ENCODE data around the gene RAB29.

Gene RAB29

GRCh38 chr1:205794011-205794730 lies 18.9 kb upstream of the RAB29 start:
- DNase-seq, result no peak

DNA sequence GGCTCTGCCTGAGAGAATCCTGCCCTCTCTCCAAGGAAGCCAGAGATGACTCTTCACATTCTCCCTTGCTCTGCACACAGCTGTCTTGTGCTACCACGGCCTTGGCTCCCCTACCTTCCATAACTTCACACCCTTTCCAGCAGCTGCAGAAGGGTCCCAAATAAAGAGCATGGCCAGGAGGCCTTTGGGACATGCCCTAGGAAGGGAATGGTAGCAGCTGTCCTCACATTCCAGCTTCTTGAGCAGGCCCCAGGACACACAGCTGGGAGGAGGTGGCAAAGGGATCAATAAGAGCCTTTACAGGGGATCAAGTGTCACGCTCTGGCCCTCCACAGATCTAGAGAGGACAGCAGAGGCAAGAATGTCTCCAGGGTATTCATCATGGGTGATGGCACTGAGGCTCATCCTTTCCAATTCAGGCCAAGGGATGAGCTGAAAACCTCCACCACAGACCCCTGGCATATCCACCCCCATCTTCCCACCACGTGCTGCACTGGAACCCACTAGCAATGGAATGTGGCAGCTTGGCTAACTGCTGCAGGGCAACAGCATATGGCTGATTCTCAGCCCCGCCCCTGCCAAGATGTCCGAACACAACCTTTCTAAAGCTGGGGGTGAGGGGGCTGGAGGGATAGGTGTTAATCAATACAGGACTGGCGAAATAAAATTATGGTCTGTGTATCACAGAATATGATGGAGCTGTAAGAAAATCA lies 17.8 kb upstream of the RAB29 start:
- DNase-seq, result no peak

DNA sequence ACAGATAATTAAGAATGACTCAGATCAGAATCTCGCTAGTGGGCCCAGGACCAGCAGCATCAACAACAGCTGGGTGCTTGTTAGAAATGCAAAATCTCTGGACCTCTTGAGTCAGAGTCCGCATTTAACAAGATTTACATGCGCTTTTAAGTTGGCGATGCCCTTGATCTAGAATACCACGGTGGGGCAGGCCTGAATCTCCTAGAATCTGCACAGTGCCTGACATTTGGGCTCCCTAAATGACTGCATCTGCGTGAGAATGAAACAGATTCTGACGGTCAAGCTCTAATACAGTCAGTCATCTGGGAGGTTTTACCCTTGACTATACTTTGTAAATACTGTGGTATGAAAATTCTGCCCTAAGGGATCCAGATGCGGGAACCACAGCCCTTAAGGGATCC lies 17.2 kb upstream of the RAB29 start:
- no peak for DNase-seq

GRCh38 chr1:205791568-205792180 lies 16.4 kb upstream of the RAB29 start:
- peak; percentile 83 for DNase-seq

DNA sequence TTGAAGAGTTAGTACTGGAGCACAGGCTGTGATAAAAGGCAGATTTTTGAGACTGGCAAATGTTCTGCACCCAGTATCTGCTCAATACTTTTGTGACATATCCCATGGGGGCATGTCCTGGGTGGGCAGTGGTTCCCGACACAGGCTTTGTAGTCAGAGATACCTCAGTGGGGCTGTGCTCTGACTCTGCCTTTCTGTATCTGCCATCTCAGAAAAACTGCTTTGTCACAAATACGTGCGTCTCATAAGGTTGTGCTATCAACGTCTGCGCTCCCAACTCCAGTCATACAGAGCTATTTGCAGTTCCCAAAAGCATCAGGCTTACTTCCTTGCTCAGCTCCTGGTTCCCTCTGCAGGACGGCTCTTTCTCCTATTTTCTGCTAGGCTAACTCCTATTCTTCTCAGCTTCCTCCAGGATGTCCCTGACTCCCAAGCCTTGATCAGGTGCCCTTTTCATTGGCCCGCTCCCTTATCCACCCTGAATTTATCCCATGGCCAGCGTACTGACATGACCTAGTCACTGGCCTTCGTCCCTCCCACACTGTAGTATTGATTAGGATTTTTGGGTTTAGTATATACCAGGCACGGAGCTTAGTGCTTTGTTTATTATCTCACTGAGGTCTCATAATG lies 12.1 kb upstream of the RAB29 start:
- no peak for DNase-seq

- DNase-seq, result no peak
These were observed 11.3 kb upstream of the RAB29 start for GRCh38 chr1:205786601-205787000.

DNA sequence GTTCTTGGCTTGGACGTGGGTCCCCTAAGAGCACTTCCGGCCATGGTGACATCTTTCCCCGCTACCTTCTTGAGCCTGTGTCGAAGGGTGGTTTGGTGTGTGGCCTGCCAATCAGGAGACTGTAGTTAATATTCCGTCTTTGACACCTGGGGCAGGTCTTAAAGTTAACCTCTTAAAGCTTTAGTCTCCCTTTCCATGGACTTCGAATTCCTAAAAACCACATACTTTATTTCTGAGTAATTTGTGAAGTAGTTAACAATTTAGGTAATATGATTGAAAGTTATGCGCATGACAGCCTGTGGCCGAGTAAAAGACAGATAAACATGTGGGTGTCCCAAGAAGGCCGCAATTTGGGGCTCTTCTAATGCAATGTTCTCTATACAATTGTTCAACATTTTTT lies 10.2 kb upstream of the RAB29 start:
- DNase-seq, result no peak

DNA sequence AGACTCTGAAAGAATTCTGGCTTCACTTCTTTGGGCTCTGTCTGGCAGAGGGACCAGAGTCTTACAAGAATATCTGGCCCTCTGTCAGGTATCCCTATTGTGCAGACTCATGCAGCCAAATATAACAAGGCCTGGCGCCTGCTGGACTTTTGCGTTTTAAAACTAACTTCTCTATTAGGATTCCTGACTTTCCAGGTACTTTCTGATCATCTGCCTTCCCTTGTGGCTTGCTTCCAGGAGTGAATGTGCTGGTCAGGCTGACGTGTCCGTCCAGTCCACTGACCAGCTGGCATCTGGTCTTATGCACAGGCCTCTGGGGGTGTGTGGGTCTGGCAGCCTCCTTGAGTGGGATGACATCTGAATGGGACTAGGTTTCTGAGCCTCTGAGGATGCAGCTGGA lies 8.6 kb upstream of the RAB29 start:
- DNase-seq, result no peak

- no peak for DNase-seq
These were observed 8.1 kb upstream of the RAB29 start for GRCh38 chr1:205783433-205783795.

GRCh38 chr1:205782627-205783432 lies 7.5 kb upstream of the RAB29 start:
- no peak for DNase-seq

GRCh38 chr1:205780335-205780734 lies 5.1 kb upstream of the RAB29 start:
- no peak for DNase-seq

GRCh38 chr1:205777994-205778393 lies 2.7 kb upstream of the RAB29 start:
- no peak for DNase-seq

GRCh38 chr1:205775717-205776056 lies 405 bp upstream of the RAB29 start:
- no peak for DNase-seq

- peak; percentile 80 for DNase-seq
These were observed 876 bp downstream of the RAB29 start for GRCh38 chr1:205774198-205775014.

DNA sequence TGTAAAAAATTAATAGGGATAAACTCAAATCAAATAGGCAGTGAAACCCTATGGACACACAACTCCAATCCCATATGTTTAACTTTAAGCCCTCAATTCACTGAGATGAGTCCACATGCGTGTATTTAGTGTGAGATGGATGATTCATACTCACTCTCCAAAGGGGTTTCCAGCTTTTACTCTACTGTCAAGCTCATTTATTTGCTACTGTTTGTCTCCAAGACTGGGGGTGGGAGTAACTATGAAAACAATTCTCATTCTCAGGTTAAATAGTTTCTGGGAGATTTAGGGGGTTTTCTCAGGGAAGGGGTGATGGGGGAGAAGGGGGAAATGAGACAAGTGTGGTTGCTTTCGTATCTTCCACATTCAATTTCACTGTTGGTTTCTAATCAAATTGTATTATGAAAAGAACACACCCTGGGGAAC lies 2.7 kb downstream of the RAB29 start:
- no peak for DNase-seq

DNA sequence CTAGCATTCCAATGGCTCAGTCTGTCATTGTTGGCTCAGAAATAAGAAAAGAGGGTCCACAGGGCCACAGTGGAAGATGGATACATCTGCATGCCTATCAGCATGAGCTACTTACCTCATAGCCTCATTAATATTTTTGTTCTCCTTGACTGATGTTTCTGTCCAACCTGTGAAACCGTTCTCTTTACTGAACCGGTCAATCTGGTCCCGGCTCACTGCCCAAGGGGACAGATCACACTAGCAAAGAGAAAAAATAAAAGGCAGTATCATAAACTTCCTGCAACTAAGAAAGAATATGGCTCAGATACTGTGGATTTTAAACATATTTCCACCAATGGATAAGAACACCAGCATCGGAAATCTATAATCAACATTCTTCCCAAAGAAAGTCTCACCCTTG lies 4.7 kb downstream of the RAB29 start:
- no peak for DNase-seq

- DNase-seq, result no peak
These were observed 5.5 kb downstream of the RAB29 start for GRCh38 chr1:205769641-205770365.

DNA sequence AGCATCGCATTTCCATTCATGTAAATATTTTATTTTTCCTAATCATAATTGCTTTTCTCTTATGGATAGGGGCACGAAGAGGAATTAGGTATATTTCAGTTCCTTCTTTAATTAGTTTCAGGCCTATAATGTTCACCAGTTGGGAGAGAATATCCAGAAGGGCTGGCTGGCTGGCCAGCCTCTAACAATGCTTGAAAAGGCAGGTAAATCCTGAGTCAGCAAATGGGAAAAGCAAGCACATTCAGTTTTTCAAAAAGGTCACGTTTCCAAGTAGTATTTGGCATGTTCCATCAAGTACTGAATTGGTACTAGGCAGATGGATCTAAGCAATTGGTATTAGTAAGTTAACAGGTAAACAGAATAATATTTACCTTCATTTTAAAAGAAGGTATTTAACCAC lies 8.0 kb downstream of the RAB29 start:
- no peak for DNase-seq

DNA sequence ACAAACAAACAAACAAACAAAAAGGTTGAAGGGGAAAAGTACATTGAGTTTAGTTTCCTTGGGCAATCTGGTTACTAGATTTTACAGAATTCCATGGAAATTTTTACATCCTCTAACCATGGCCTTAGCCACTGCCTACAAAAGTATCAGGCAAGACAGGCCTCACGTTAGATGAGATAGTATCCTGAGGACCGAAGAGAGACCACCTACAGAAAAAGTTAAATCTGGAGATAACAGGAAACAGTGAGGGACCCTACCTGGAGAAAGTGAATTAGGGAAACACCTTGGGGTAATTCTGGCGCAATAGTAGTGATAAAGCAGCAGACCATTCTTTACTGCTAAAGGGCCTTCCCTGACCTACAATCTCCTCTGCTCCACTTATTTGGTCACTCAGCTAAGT lies 8.7 kb downstream of the RAB29 start:
- no peak for DNase-seq

DNA sequence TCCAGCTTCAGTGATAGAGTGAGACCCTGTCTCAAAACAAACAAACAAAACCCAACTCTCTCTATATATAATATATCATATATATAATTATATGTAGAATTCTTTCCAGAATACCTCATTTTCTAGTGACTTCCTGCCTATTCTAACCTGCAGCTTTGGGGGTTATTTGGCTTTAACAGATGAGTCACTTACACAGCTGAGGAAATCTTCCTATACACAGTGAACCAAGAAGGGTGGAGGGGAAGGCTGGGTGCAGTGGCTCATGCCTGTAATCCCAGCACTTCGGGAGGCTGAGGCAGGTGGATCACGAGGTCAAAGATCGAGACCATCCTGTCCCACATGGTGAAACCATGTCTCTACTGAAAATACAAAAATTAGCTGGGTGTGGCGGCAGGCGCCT lies 9.2 kb downstream of the RAB29 start:
- no peak for DNase-seq

DNA sequence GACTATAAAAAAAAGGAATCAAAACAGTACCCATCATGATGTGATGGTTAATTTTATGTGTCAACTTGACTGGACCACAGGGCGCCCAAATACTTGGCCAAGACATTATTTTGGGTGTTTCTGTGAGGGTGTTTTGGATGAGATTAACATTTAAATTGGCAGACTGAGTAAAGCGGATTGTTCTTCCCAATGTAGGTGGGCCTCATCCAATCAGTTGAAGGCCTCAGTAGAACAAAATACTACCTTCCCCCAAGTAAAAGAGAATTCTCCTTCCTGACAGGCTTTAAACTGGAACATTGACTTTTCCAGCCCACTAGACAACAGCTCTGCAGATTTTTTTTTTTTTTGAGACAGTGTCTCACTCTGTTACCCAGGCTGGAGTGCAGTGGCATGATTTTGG lies 10.7 kb downstream of the RAB29 start:
- no peak for DNase-seq

- no peak for DNase-seq
These were observed 11.3 kb downstream of the RAB29 start for GRCh38 chr1:205763980-205764379.

All from activated effector memory CD4-positive, alpha-beta T cell treated with anti-CD3 and anti-CD28 coated beads, Interleukin-2, amount 50 U/mL, for 16 hours (primary cell).